Right ventricle myocardium superior (tissue), 1 donor: Measurements from ENCODE around the gene HSD3B2. TPM values are rescaled to one million over a fixed set of nuclear protein-coding genes. Genes with fewer than 3 reads are reported as not detected.

Experiments used
- ATAC-seq: fragments of 200-7000 bp; cut with Tn5 transposase; one replicate; pipeline ENCODE4 v1.9.1; 2020; ENCODE audit warnings: mild to moderate bottlenecking; ENCODE audit not compliant: poor library complexity
- DNase-seq: peaks from one replicate; pipeline ENCODE4 v3.0.0-alpha.2; 2020
- intact Hi-C: fragments of 100-400 bp; cut with DNase I; formaldehyde crosslinking; loops from one replicate; pipeline ENCODE4 v1.11.2; 2022
- total RNA-seq: library from RNA; stranded (reverse); fragmentation: NEBNext Ultra II Directional; extraction: Animal tissue kit (Norgen Biotek cat#: 25700); gene quantifications from one replicate; pipeline ENCODE4 v1.2.1, GENCODE V29; 2021
- donor health status: DM: no; HTN: yes; CAD: no; lungs with severe emphysema.

HSD3B2 gene
- total RNA-seq, 1 donor from 2014 or later: not detected

DNA sequence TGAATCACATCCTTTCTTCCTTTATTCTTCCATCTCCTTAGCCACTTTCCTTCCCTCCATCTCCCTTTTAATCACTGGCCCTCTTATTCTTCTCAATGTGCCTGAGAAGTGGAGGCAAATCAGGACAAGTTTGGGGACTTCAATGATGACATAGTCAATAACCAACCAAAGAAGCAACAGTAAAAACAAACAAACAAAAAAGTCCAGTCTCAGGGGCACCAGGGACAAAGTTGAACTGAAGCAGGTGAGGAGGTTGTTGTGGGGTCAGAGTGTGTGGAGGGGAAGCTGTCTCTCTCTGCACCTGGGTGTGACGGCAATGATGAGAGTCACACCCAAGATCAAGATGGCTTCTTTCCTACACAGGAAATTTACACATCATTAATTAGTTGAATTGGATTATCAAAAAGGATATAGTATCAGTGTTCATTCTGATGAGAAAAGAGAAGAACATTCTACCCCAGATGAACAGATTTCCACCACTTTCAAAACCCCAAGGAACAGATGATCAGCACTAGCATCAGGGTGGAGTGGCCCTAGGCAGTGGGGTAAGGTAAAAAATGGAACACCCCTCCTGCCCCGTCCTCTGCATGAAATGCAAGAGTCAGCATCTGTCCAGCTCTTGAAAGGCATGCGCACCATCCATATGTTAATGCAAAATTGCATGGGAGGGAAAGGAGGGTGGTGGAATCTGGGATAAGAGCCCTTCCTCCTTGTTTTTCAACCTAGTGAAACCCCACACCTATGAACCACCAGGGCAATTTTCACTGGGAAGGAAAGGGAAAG, 32.6 kb downstream of the HSD3B2 start:
- DNase-seq: no peak
- ATAC-seq: no peak
- intact Hi-C loops: no loop called here

DNA sequence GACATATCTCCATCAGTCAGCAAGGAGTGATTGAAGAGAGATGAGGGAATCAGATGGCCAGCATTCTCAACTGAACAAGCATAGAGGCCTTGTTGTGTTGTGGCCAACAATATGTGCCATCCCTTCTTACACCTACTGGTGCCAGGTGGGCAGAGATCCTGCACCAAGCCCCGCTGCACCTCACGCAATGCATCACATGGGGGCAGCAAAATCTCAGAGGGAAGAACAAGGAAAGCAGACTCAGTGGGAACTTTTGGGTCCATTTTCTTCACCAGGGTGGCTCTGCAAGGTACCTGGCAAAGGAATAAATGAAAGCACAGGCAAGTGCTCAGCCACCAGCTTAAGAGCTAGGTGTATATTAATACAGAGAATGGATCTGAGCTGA, 33.2 kb downstream of the HSD3B2 start:
- ATAC-seq (no peak), DNase-seq (no peak)
- intact Hi-C loops: no loop called here

DNA sequence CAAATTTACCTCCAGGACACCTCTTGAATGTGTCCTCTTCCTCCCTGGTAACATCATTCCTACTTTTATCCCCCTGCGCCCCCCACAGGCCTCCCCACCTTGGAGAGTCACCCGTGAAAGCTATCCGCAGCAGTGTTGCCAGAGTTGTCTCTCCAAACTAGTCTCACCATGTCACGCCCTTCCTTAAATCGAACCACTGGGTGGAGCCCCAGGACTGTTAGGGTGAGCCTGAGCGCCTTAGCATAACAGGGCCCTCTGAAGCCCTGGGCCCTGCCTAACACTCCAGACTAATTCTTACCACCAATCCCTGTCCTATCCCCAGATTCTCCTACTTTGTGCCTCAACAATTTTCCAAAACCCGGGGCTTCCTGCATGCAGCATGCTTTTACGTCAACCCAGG, 35.0 kb downstream of the HSD3B2 start:
- intact Hi-C loops: no loop called here
- DNase-seq (no peak), ATAC-seq (no peak)

DNA sequence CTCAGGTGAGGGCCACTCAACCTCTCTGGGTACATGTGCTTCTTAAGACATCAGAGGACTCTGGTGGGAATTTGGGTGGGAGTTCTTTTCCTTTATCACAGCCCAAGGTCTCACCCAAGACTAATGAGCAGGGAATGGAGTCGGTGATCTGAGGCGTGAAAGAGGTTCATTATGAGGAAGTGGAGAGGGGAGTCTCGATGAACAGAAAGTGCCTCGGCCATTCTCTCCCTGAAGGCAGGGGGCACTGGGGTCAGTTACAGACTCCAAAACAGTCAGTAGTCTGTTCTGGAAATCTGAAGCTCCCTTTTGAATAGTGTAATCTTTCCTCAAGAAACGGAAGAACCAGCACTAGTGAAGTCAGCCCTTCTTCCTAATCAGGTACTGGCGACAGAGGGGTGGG, 36.2 kb downstream of the HSD3B2 start:
- ATAC-seq (no peak), DNase-seq (no peak)
- intact Hi-C loops: no loop called here

DNA sequence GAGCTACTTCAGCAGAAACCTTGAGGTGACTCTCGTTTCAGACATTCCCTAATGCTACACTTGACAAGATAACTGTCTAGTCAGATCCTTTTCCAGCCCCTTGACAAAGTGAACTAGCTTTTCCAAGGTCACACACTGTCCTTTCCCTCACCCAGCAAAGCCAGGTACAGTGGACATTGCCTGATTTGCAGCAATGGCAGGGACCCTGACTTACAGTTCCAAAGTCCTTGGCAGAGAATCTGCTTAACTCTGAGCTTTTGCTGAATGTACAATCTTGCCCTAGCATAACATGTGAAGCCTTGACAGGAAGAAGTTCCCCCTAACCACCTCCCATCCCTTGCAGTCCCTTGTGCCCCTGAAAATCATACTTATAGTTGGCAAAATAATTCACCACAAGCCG, 37.1 kb downstream of the HSD3B2 start:
- DNase-seq (no peak), ATAC-seq (no peak)
- intact Hi-C loops: no loop called here

DNA sequence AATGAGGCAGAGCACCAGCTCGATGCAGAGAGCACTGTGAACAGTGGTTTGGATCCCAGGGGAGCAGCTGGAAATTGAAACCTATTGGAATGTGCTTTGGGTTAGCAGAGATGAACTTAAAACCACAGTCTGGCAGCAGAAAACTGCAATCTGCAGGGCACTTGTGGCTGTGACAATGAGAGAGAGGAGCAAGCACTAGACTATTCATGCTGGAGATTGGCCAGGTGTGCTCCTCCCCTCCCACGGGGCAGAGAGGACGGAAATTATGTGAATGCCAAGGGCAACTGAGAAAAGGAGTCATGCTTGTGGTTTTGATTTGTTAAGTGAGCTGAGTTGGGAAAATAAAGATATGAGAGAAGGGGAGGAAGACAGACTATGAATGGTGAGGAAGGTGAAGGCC, 38.1 kb downstream of the HSD3B2 start:
- no peak for ATAC-seq
- intact Hi-C loops: no loop called here
- no peak for DNase-seq

DNA sequence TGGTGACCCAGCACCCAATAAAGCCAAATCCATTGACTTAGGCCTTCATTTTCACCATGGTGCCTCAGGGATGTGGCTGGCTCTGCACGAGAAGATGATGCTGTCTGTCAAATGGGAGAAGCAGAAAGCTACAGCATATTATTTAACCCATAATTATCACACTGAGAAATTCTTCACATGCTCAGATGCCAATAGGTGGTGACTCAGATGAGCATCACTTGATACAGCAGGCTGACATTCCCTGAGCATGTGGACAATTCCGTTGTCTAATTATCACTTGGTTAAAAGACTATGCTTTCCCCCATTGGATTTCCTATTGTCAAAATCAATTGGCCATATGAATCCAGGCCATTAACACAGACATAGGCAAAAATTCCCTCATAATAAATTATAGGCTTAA, 48.0 kb downstream of the HSD3B2 start:
- ATAC-seq: no peak
- no peak for DNase-seq
- intact Hi-C loops: no loop called here

DNA sequence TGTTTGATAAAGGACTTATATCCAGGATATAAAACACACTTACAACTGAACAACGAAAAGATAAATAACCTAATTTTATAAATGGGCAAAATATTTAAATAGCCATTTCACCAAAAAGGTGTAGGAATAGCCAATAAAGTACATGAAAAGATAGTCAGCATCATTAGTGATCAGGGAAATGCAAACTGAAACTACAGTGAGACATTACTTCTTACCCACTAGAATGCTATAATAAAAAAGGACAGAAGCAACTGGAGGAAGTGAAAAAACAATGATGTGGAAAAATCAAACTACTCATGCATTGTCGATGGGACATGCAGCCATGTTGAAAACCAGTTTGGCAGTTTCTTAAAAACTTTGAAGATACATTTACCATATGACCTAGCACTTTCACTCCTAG, 48.6 kb downstream of the HSD3B2 start:
- DNase-seq: no peak
- intact Hi-C loops: no loop called here
- no peak for ATAC-seq

DNA sequence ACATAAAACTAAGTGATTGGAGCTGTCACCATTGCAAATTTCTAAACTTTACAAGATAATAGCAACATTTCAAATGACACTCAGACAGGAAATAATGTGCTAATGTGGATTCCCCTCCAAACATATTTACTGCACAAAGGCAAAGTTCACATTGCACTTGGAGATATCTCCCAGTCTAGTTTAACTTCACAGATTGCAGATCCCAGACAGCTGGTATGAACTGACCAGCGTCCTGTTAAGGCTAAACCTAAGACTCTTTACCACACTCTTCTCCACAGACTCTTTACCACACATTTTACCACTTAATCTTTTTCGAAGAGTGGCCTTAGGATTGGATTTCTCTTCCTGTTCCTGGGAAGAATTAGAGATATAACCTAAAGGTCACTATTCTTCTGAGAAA, 51.5 kb downstream of the HSD3B2 start:
- intact Hi-C loops: no loop called here
- no peak for DNase-seq
- no peak for ATAC-seq

DNA sequence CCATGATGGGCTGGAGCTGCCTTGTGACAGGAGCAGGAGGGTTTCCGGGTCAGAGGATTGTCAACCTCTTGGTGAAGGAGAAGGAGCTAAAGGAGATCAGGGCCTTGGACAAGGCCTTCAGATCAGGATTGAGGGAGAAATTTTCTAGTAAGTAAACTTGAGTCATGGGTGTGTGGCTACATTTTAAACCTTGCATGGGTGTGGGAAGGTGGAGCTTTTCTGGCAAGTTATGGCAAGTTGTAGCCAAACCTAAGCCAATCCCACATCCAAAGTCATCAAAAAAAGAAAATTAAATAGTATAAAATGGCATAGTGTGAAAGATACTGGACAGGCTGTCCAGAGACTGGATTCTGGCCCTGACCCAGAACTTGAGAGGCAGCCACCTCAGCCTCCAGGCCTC, 52.3 kb downstream of the HSD3B2 start:
- ATAC-seq: no peak

DNA sequence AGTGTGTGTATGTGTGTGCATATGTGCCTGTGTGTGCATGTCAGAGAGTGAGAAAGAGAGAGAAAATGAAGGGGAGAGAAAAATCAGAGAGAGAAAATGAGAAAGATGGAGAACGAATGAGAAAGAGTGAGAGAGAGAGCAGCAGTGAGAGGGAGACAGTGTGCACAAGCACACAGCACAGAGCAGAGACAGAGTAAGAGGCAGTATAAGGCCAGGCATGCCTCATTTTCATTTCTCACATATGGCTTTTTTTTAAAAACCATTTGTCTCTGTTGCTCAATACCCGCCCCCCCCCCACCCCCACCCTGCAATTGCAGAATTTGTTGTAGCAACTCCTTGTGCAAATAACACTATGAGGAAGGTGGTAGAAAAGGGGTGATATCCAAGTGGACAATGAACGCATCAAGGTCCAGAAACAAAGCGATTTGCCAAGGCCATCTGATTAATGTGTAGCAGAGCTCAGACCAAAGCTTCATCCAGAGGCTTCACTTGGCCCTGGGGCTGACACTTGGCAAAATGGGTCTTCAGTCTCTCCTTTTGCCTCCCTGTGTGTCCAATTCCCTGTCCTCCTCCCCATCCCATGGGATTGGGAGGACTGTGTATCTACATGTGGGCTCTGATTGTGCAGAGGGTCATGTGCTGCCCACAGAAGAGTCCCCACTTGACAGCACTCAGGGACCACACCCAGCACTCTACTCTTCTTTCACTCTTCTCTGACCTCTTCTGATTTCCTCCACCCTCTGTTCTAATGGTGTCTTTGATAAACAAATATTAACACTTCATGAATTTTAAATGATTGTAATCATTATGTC, 53.1 kb downstream of the HSD3B2 start:
- DNase-seq (no peak), ATAC-seq (no peak)
- intact Hi-C loops: no loop called here

More for the DNA sequence above, 52.3 kb downstream of the HSD3B2 start:
- intact Hi-C loops: no loop called here
- no peak for DNase-seq

DNA sequence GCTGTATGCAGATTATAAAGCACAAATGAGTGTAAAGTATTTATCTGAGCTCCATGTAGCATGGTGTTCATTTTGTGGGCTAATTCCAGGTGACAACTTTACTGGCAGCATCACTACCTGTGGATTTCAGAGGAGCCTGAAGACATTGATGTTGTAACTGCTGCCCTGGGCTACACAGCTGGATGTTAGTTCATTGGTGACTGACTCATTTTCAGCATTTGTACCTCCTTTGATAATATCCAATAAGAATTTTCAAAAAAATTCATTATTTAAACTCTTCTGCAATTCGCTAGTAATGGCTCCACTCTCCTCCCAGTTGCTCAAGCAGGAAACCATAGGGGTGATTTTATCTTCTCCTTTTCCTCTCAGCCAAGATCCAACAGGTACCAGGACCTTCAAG, 54.8 kb downstream of the HSD3B2 start:
- intact Hi-C loops: no loop called here
- DNase-seq (no peak), ATAC-seq (no peak)

DNA sequence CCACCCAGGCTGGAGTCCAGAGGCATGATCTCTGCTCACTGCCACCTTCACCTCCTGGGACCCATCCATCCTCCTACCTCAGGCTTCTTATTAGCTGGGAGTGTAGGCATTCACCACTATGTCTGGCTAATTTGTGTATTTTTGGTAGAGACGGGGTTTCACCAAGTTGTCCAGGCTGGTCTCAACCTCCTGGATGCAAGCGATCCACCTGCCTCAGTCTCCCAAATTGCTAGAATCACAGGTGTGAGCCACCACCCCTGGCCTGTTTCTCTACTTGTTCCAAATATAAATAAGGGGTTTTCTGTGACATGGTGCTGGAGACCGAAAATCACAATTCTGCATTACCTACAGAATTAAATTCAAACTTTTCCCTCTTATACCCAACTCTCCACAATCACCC, 55.4 kb downstream of the HSD3B2 start:
- intact Hi-C loops: no loop called here
- ATAC-seq (no peak), DNase-seq (no peak)

DNA sequence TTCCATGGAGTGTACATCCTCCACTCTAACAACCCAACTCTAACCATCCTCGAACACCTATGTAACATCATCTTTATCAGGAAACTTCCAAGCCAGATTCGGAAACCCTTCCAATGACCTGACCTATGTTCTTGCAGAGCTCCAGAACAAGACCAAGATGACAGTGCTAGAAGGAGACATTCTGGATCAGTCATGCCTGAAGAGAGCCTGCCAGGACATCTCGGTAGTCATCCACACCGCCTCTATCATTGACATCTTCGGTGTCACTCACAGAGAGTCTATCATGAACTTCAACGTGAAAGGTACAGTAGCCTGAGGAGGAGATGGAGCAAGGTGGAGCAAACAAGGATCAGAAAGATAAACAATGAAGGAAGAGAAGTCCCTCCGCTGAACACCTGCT, 56.0 kb downstream of the HSD3B2 start:
- intact Hi-C loops: no loop called here
- DNase-seq (no peak), ATAC-seq (no peak)

DNA sequence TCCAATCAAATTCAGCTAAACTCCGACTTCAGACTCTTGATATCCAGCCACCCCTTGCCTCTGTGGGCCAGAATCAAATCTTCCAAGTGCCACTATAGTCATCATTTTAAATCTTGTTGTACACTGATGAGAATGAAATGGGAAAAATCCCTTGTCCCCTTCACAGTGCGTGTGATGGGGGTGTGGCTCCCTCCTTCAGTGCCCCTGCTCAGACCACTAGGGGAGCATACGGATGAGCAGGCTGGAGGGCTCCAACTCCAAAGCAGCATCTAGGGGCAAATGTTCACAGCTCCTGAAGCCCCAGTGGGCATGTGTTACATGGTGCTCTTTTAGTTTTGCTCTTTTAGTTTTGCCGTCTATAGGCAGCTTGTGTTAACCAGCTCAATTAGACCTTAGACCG, 56.6 kb downstream of the HSD3B2 start:
- DNase-seq: no peak
- intact Hi-C loops: no loop called here
- ATAC-seq: no peak

DNA sequence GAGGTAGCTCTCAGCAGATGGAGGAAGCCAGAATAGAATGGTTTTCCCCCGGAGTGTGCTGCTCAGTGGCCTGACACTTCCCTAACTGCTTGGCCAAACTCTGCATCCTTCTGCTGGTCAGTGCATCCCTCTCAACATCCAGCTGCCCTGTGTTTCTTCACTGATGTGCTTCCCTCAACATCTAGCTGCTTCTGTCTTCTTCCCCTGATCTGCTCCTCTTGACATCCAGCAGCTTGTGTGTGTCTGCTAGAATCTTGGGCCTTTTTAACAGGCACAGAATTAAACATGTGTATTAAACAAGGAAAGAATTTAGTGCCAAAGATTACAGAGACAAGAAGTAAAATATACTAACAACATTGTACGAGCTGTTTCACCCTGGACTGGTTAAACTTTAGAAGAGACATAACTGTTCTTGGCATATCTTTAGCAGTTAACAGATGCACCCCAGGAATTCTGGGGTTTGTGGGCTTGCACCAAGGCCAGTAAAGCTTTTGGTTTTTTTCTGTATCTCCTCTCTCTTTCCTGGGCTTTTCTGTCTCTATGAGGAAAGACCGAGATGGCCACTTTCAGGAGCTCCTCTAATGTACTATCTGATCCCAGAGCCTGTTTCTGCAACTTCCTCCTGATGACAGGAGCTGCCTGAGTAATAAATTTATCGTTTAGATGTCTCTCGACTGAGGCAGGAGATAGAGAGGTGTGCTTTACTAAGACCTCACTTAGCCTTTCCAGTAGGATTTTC, 57.3 kb downstream of the HSD3B2 start:
- ATAC-seq: no peak
- DNase-seq: no peak
- intact Hi-C loops: no loop called here
